Sigmoid colon (tissue), 7 donors: ENCODE measurements around the gene PPP2R5A. TPM values are rescaled to one million over a fixed set of nuclear protein-coding genes. Genes with fewer than 3 reads are reported as not detected.

ENCODE experiments used
- DNase-seq: peaks from one replicate; pipeline ENCODE4 v3.0.0-alpha.2; 2019
- H3K27ac ChIP-seq, 4 donors: fragments of 200-600 bp; sonication (generic); one replicate each; pipeline ENCODE4 v1.5.1; 2016 to 2019; ENCODE audit warnings: mild to moderate bottlenecking in 1 of 4
- H3K27me3 ChIP-seq, 3 donors: fragments of 200-600 bp; sonication (generic); one replicate each; pipeline ENCODE4 v1.5.1; 2019; ENCODE audit warnings: mild to moderate bottlenecking in 1 of 3
- H3K36me3 ChIP-seq, 4 donors: fragments of 200-600 bp; sonication (generic); one replicate each; pipeline ENCODE4 v1.5.1; 2016 to 2019
- H3K4me1 ChIP-seq, 4 donors: fragments of 200-600 bp; sonication (generic); one replicate each; pipeline ENCODE4 v1.5.1; 2017 to 2019
- H3K4me3 ChIP-seq, 4 donors: fragments of 200-600 bp; sonication (generic); one replicate each; pipeline ENCODE4 v1.5.1; 2017 to 2019; ENCODE audit warnings: mild to moderate bottlenecking in 2 of 4, moderate library complexity in 1 of 4
- H3K9me3 ChIP-seq, 4 donors: fragments of 200-600 bp in 3 of 4; sonication (generic) in 3 of 4; one replicate each; pipeline versions ENCODE4 v1.5.1 to v1.6.1; 2013 to 2019
- EP300 ChIP-seq, 4 donors: sonication (generic); formaldehyde crosslinking; IDR thresholded peaks; one replicate each; pipeline ENCODE4 v1.6.1; 2017; ENCODE audit warnings: antibody characterized with exemption in 4 of 4
- POLR2A ChIP-seq, 2 donors: fragments of 450-650 bp; IDR thresholded peaks; one replicate each; pipeline ENCODE4 v1.6.1; 2016; ENCODE audit warnings: antibody characterized with exemption in 2 of 2, mild to moderate bottlenecking in 2 of 2, moderate library complexity in 2 of 2
- POLR2AphosphoS5 ChIP-seq, 4 donors: sonication (generic); formaldehyde crosslinking; IDR thresholded peaks; one replicate each; pipeline ENCODE4 v1.6.1; 2017; ENCODE audit warnings: antibody characterized with exemption in 4 of 4
- WGBS, 2 donors: extraction: QIAGEN DNeasy Blood & Tissue Kit; methylation state at CpG; one replicate each; pipeline ENCODE4 v1.1.7; 2013; 5-methylcytosine and 5-hydroxymethylcytosine counted together
- intact Hi-C: fragments of 100-400 bp; cut with DNase I; formaldehyde crosslinking; loops from one replicate; pipeline ENCODE4 v1.15.1; 2023
- polyA plus RNA-seq, 3 donors: library from polyadenylated mRNA; stranded (reverse); fragments of 200-250 nt; gene quantifications; one replicate each; pipeline ENCODE4 v1.2.3, GENCODE V29; 2013
- total RNA-seq, 4 donors: library from RNA; depleted of rRNA; stranded (reverse); fragments of >200 nt; gene quantifications; one replicate each; pipeline ENCODE4 v1.1.0, GENCODE V29; 2016
- TF ChIP-seq, protein P1 (sequence below), 4 experiments: fragments of 450-650 bp in 3 of 4; fragments of 200-600 bp in 1 of 4; IDR thresholded peaks; one replicate each; pipeline ENCODE4 v1.5.1; 2016 to 2019; ENCODE audit warnings: antibody characterized with exemption in 4 of 4, mild to moderate bottlenecking in 3 of 4, moderate library complexity in 2 of 4
- donor health status: healthy with polysubstance abuse.
- donor health status: Bipolar disorder and iron deficiency.
- donor health status: healthy.

PPP2R5A gene
- total and polyA plus RNA-seq, 7 donors = 25.9 to 62.7 (median 46.2) TPM

DNA sequence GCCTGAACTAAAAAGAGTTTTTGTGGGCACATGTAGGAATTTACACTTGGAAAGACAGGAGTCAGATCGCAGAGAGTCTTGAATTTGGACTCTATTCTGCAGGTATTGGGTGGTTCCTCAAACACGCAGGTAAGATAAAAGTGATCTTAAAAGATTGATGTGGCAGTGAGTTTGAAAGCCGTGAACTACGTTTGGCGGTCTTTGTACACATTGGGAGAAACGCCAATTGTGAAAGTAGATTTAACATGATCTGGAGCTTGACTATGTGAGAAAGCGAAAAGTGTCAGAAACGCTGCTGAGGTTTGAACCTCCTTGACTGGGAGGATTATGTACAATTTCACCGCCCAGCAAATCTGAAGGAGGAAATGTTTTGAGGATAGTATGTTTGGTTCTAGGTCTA is 1.5 kb upstream of the PPP2R5A start:
- no peak overlapping the region for H3K4me3 ChIP-seq
- H3K27ac ChIP-seq = no peak overlapping the region
- no peak for DNase-seq
- H3K4me1 ChIP-seq = peaks cover 0 to 26% (median 21%) of the 10 kb centered on the region in 4 donors
- intact Hi-C loops = loop anchor here (2.0 to 10.0 kb wide), 3 partner anchors 49 to 511 kb away; partner anchors contain the start of genes NSL1 and TATDN3
- no peaks in the 10 kb centered on the region for H3K9me3 ChIP-seq
- WGBS, 2 donors = 17 to 60% methylated on average over 9 of the region's 9 CpGs
- no peak for TF ChIP-seq POLR2A (IDR thresholded peaks at IDR 0.05)
- TF ChIP-seq POLR2AphosphoS5 (IDR thresholded peaks at IDR 0.05) = no peak
- no peak for TF ChIP-seq EP300 (IDR thresholded peaks at IDR 0.05)
- TF ChIP-seq, protein P1, sequence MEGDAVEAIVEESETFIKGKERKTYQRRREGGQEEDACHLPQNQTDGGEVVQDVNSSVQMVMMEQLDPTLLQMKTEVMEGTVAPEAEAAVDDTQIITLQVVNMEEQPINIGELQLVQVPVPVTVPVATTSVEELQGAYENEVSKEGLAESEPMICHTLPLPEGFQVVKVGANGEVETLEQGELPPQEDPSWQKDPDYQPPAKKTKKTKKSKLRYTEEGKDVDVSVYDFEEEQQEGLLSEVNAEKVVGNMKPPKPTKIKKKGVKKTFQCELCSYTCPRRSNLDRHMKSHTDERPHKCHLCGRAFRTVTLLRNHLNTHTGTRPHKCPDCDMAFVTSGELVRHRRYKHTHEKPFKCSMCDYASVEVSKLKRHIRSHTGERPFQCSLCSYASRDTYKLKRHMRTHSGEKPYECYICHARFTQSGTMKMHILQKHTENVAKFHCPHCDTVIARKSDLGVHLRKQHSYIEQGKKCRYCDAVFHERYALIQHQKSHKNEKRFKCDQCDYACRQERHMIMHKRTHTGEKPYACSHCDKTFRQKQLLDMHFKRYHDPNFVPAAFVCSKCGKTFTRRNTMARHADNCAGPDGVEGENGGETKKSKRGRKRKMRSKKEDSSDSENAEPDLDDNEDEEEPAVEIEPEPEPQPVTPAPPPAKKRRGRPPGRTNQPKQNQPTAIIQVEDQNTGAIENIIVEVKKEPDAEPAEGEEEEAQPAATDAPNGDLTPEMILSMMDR (IDR thresholded peaks at IDR 0.05) = no peak
- no peaks in the 10 kb centered on the region for H3K36me3 ChIP-seq
- no peaks in the 10 kb centered on the region for H3K27me3 ChIP-seq

DNA sequence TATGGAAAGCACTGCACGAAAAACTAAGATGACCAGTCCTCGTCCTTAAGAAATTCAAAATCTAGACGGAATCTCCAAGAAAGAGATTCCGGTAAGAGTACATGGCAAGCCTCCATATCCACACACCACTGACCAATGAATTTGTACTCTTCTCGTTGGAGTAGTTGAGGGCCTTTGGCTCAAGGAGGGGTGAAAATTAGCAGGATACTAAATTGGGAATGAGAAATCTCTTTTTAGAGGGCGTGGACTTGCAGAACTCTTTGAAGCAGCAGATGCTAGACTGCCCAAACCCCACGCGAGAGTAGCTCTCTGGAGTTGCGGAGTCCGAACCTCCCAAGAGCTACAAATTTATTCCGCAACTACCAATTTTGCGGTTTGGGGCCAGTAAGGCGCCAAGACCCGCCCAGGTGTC is 872 bp upstream of the PPP2R5A start:
- Histone ChIP-seq H3K4me3 (peak overlapping the region; percentile 82 to 98 (median 88)), H3K4me1 (peaks cover 0 to 32% (median 25%) of the 10 kb centered on the region in 4 donors), H3K27ac (peak overlapping the region; percentile 95 to 100 (median 98)), H3K9me3 (no peaks in the 10 kb centered on the region), H3K27me3 (no peaks in the 10 kb centered on the region), H3K36me3 (no peaks in the 10 kb centered on the region)
- intact Hi-C loops = loop anchor here (2.0 to 10.0 kb wide), 3 partner anchors 50 to 510 kb away; partner anchors contain the start of genes NSL1 and TATDN3
- no peak for DNase-seq
- no peak for TF ChIP-seq POLR2AphosphoS5 (IDR thresholded peaks at IDR 0.05)
- no peak for TF ChIP-seq EP300 (IDR thresholded peaks at IDR 0.05)
- TF ChIP-seq, protein P1 (IDR thresholded peaks at IDR 0.05) = no peak
- no peak for TF ChIP-seq POLR2A (IDR thresholded peaks at IDR 0.05)
- 3 to 18% methylated on average over 14 of the region's 14 CpGs for WGBS, 2 donors

DNA sequence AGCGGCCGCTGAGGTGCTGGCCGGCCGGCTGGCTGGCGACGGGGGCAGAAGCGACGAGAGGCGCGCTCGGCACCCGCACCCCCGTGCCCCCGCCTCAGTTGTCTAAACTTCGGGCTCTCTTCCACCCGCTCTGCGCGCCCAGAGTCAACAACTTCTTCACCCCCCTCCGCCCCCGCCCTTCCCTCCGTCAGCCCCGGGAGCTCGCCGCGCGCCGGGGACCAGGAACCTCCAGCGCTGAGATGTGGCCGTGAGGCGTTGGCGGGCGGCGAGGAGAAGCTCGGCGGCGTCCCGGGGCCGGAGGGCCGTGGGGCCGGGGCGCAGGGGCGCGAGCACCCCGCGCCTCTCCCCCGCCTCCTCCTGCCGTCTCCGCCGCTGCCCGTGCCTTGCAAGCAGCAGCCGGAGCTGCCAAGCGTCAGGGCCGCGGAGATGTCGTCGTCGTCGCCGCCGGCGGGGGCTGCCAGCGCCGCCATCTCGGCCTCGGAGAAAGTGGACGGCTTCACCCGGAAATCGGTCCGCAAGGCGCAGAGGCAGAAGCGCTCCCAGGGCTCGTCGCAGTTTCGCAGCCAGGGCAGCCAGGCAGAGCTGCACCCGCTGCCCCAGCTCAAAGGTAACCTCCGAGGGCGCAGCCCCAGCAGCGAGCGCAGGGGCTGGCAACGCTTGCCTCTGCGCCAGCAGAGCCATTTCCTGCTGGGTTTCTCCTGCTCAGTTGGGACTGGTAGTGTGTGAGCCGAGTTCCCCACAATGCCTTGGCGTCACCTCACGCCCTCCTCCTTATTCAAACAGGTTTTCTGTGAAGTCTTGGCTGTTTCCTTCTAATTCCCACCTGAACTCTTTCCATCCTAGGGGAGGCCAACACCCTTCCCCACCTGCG is 710 bp downstream of the PPP2R5A start:
- Histone ChIP-seq H3K4me3 (peak overlapping the region; percentile 82 to 98 (median 88)), H3K27ac (peak overlapping the region; percentile 96 to 100 (median 100)), H3K4me1 (peaks cover 0 to 47% (median 37%) of the 10 kb centered on the region in 4 donors), H3K36me3 (no peaks in the 10 kb centered on the region), H3K27me3 (no peaks in the 10 kb centered on the region), H3K9me3 (no peaks in the 10 kb centered on the region)
- intact Hi-C loops = loop anchor here (1.0 to 10.0 kb wide), 7 partner anchors 51 to 509 kb away; partner anchors contain the start of genes DTL, INTS7, NENF and NSL1
- WGBS, 2 donors = 0 to 1% methylated on average over 85 of the region's 85 CpGs
- TF ChIP-seq EP300 (IDR thresholded peaks at IDR 0.05) (no peak), POLR2A (IDR thresholded peaks at IDR 0.05) (peak in 1 of 2 donors; percentile 38), POLR2AphosphoS5 (IDR thresholded peaks at IDR 0.05) (peak; percentile 15 to 56 (median 38))
- TF ChIP-seq, protein P1 (IDR thresholded peaks at IDR 0.05) = no peak
- peak; percentile 85 for DNase-seq

DNA sequence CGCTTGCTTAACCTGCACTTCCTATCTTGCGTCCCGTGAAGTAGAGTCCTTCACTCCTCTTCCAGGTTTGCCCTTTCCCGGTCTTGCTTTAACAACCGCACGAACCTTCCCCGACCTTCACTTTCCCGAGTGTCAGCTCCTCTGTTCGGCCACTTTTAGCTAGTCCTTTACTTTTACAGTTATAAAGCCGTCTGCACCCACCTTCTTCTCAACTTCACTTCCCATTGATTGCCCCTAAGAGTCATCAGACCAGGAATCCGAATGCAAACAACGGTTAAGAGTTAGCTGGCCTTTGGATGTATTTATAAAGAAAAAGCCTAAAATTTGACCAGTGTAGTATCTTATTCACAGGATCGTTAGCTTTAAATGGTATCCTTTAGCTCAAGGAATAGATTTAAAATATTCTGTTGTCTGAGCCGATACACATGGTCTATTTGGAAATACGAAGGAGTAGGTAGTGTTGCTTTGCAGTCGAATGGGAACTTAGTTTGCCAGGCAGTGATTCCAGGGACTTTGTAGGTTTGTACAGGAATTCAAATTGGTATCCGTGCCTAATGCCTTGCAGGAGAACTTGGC is 1.4 kb downstream of the PPP2R5A start:
- no peak for DNase-seq
- no peaks in the 10 kb centered on the region for H3K27me3 ChIP-seq
- intact Hi-C loops = loop anchor here (5.0 to 10.0 kb wide), 4 partner anchors 124 to 508 kb away; partner anchors contain the start of genes NENF, NSL1 and TATDN3
- H3K4me3 ChIP-seq = peak overlapping the region; percentile 82 to 98 (median 88)
- no peaks in the 10 kb centered on the region for H3K36me3 ChIP-seq
- WGBS, 2 donors = 0% methylated on average over 17 of the region's 17 CpGs
- H3K4me1 ChIP-seq = peaks cover 0 to 55% (median 45%) of the 10 kb centered on the region in 4 donors
- H3K27ac ChIP-seq = peak overlapping the region; percentile 96 to 100 (median 100)
- no peaks in the 10 kb centered on the region for H3K9me3 ChIP-seq
- TF ChIP-seq POLR2AphosphoS5 (IDR thresholded peaks at IDR 0.05) = no peak
- no peak for TF ChIP-seq EP300 (IDR thresholded peaks at IDR 0.05)
- no peak for TF ChIP-seq POLR2A (IDR thresholded peaks at IDR 0.05)
